ENCODE measurements around the gene LAMA3. TPM values are rescaled to one million over a fixed set of nuclear protein-coding genes. Genes with fewer than 3 reads are reported as not detected.
A peak's percentile ranks its signal among the peaks of the same experiment; 100 is the strongest.

The LAMA3 gene
- total and polyA plus RNA-seq, 8 donors = 2.1 to 13.9 (median 5.1) TPM

DNA sequence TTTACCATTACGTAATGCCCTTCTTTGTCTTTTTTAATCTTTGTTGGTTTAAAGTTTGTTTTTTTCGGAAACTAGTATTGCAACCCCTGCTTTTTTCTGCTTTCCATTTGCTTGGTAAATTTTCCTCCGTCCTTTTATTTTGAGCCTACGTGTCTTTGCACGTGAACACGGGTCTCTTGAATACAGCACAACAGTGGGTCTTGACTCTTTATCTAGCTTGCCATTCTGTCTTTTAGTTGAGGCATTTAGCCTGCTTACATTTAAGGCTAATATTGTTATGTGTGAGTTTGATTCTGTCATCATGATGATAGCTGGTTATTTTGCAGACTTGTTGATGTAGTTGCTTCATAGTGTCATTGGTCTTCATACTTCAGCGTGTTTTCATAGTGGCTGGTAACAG is 287.9 kb downstream of the LAMA3 start:
- 90 to 97% methylated on average over 7 of the region's 7 CpGs for WGBS, 2 donors
- Histone ChIP-seq H3K36me3 (no peaks in the 10 kb centered on the region), H3K27ac (no peak overlapping the region), H3K4me1 (no peaks in the 10 kb centered on the region), H3K9me3 (no peaks in the 10 kb centered on the region), H3K27me3 (no peaks in the 10 kb centered on the region), H3K4me3 (no peak overlapping the region)
- DNase-seq = no peak
- no peak for ATAC-seq
- intact Hi-C loops (cut with DNase I) = no loop called here
- FAIRE-seq = no peak
- TF ChIP-seq, protein P1, sequence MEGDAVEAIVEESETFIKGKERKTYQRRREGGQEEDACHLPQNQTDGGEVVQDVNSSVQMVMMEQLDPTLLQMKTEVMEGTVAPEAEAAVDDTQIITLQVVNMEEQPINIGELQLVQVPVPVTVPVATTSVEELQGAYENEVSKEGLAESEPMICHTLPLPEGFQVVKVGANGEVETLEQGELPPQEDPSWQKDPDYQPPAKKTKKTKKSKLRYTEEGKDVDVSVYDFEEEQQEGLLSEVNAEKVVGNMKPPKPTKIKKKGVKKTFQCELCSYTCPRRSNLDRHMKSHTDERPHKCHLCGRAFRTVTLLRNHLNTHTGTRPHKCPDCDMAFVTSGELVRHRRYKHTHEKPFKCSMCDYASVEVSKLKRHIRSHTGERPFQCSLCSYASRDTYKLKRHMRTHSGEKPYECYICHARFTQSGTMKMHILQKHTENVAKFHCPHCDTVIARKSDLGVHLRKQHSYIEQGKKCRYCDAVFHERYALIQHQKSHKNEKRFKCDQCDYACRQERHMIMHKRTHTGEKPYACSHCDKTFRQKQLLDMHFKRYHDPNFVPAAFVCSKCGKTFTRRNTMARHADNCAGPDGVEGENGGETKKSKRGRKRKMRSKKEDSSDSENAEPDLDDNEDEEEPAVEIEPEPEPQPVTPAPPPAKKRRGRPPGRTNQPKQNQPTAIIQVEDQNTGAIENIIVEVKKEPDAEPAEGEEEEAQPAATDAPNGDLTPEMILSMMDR (IDR thresholded peaks at IDR 0.05) = no peak

DNA sequence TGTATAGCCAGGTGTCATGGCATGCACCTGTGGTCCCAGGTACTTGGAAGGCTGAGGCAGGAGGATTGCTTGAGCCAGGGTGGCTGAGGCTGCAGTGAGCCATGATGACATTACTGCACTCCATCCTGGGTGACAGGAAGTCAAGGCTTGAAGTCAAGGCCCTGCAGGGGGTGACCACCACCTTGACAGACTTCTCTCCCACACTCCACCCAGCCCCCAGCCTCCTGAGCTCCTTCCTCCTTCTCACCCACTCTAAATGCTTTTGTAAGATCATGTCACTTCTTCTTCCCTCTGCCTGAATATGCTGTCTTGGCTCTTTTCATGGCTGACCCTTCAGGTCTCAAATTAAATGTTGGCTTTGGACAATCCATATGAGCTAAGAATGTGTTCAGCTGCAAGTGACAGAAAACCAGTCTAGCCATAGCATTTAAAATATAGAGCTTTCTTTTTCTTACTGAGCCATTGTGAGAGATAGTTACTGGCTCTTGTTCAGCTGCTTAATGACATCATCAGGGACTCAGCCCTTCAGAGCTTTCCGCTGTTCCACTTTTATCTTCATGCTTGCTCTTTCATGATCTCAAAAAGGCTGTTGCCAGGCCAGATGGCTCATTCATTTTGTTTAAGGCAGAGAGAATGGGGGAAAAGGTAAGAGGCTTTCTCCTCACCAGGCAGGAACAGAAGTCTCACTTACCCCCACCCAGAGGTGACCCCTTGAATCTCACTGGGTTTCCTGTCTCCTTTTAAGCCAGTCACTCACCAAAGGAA is 288.6 kb downstream of the LAMA3 start:
- no peaks in the 10 kb centered on the region for H3K9me3 ChIP-seq
- 98 to 100% methylated on average over 1 of the region's 1 CpG for WGBS, 2 donors
- H3K36me3 ChIP-seq = no peaks in the 10 kb centered on the region
- H3K4me1 ChIP-seq = no peaks in the 10 kb centered on the region
- DNase-seq = no peak
- H3K27ac ChIP-seq = no peak overlapping the region
- no peak for ATAC-seq
- no peaks in the 10 kb centered on the region for H3K27me3 ChIP-seq
- TF ChIP-seq, protein P1 (IDR thresholded peaks at IDR 0.05) = no peak
- FAIRE-seq = no peak
- no peak overlapping the region for H3K4me3 ChIP-seq
- intact Hi-C loops (cut with DNase I) = no loop called here

DNA sequence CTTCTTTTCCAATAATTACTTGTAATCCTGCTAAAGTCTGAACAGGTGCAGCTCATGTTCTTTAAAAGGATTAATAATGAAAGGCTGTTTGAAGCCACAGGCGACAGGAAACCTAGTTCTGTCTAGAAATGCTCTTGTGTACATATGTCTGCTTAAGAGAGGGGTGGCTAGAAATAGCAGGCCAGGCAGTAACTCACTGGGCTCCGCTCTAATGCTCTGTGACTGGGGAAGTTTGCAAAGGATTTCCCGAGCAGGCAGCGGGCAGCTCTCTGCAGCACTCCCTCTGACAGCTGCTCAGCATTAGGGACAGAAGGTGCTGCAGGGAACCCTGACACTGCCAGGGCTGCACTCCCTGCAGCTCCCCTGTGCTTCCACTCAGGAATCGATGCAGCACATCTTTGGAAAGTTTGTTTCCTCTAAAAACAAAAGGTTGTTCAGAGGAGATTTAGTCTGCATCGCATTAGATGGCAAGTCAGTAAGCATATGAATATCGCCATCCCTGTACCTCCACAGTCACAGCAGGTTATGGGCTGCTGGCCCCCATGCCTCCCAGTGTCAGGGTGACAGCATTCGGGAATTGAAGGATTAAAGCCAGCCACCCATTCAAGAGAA is 292.2 kb downstream of the LAMA3 start:
- WGBS, 2 donors = 76 to 85% methylated on average over 8 of the region's 8 CpGs
- Histone ChIP-seq H3K27ac (no peak overlapping the region), H3K4me3 (no peak overlapping the region), H3K36me3 (no peaks in the 10 kb centered on the region), H3K4me1 (no peaks in the 10 kb centered on the region), H3K9me3 (no peaks in the 10 kb centered on the region), H3K27me3 (no peaks in the 10 kb centered on the region)
- ATAC-seq (peak in 1 of 4 donors; percentile 37), FAIRE-seq (no peak), DNase-seq (no peak)
- TF ChIP-seq, protein P1 (IDR thresholded peaks at IDR 0.05) = no peak
- intact Hi-C loops (cut with DNase I) = no loop called here

DNA sequence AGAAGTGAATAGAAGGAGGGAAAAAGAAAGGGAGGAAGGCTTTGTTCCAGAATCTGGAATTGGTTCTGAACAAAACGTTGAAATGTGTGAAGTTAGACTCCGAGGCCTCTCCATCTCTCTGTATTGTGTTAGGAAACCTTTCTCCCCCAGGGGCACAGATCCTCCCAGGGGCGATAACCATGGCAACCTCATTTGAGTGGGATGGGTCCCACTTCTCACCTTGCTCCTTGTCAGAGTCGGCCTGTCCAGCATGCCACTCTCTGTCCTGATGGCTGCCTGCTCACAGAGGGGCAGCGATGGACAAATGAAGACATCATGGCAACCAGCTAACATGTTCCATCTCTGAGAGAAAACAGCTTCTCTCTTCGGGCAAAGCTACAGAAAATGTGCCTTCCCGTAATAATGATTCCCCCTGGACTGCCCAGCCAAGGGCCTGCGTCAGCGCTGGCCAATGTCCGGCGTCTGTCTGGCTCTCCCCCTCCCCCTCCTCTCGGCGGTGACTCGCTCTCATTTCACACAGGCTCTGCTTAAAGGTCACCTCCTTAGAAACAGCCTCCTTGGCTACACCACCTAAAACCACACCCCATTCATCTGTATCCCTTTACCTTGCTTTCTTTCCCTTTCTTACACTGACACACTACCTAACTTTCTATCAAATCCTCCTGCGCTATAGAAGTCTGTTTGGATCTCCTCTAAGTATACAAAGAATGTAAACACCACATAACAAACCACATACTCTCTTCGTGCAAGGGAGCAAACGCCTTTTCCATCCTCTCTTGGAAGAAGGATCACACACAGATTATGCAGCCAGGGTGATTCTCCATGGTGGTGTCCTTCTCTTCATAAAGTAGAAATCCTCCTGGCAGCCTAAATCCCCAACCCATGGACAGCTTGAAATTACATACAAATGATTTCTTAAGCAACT is 293.2 kb downstream of the LAMA3 start:
- intact Hi-C loops (cut with DNase I) = no loop called here
- no peaks in the 10 kb centered on the region for H3K9me3 ChIP-seq
- H3K4me3 ChIP-seq = no peak overlapping the region
- no peaks in the 10 kb centered on the region for H3K36me3 ChIP-seq
- no peaks in the 10 kb centered on the region for H3K27me3 ChIP-seq
- no peak overlapping the region for H3K27ac ChIP-seq
- no peak for FAIRE-seq
- 40 to 49% methylated on average over 17 of the region's 17 CpGs for WGBS, 2 donors
- H3K4me1 ChIP-seq = no peaks in the 10 kb centered on the region
- peak in 3 of 4 donors; percentile 63 to 84 (median 83) for ATAC-seq
- DNase-seq = peak in 2 of 6 donors; percentile 27 to 33
- TF ChIP-seq, protein P1 (IDR thresholded peaks at IDR 0.05) = no peak
